H1 (cell line): ENCODE measurements around the gene GUCY2F. TPM values are rescaled to one million over a fixed set of nuclear protein-coding genes. Genes with fewer than 3 reads are reported as not detected.

Experiments used
- CREB1 ChIP-seq: IDR thresholded peaks from 2 replicates; pipeline ENCODE4 v1.6.1; 2012; ENCODE audit warnings: inconsistent platforms
- KDM5A ChIP-seq: fragments of 200-600 bp; IDR thresholded peaks from 2 replicates; pipeline ENCODE4 v1.7.1; 2012; ENCODE audit warnings: mild to moderate bottlenecking, low read length, inconsistent platforms, mixed read lengths
- SIX5 ChIP-seq: IDR thresholded peaks from 2 replicates; pipeline ENCODE4 v1.6.1; 2011; ENCODE audit warnings: mild to moderate bottlenecking, low read depth, low read length
- TAF1 ChIP-seq: IDR thresholded peaks from 2 replicates; pipeline ENCODE4 v1.6.1; 2011; ENCODE audit warnings: mild to moderate bottlenecking, low read depth, low read length
- polyA plus RNA-seq, 7 experiments: library from polyadenylated mRNA; depleted of rRNA in 3 of 7; stranded (reverse) in 5 of 7; unstranded in 2 of 7; fragments of >200 nt in 5 of 7; fragments of 200-250 nt in 2 of 7; gene quantifications; 1 replicate in 5 of 7; 2 replicates in 1 of 7; 4 replicates in 1 of 7; pipeline versions ENCODE4 v1.2.1 to v1.2.3, GENCODE V29; 2011 to 2013; ENCODE audit warnings: missing spikeins in 2 of 7, mixed read lengths in 2 of 7
- total RNA-seq: library from RNA; stranded (reverse); fragmentation: NEBNext Ultra II Directional; extraction: Animal tissue kit (Norgen Biotek cat#: 25700); gene quantifications from 2 replicates; pipeline ENCODE4 v1.2.1, GENCODE V29; 2021
- TF ChIP-seq, protein P1 (sequence below): IDR thresholded peaks from 2 replicates; pipeline ENCODE4 v1.6.1; 2011; ENCODE audit warnings: low read depth, mild to moderate bottlenecking, low read length; ENCODE audit not compliant: insufficient read depth

The GUCY2F gene
- total and polyA plus RNA-seq, 2 of the 8 experiments (the other 6 are each of a cell fraction or from before 2014, with no cell fraction given), result 0.02 TPM; not detected in 1

DNA sequence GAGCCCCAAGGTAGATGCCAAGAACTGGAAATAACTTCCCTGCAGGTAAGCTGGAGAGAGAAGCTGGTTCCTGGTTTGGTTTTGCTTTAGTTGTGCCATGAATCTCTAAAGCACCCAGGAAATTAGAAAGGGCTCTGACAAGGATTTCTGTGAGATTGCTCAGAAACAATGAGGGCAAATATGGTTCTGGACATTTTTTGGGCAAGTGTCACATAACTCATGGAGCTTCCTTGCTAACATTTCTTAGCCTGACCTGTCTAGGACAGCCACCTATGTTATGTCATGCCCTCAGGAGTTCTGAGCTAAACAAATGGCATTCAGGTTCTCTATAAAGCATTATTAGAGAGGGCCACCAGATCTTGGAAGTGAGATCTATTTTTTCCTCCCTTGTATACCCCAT lies 131.8 kb downstream of the GUCY2F start (continued):
- TF ChIP-seq, protein P1, sequence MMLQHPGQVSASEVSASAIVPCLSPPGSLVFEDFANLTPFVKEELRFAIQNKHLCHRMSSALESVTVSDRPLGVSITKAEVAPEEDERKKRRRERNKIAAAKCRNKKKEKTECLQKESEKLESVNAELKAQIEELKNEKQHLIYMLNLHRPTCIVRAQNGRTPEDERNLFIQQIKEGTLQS, result no peak
- TF ChIP-seq SIX5 (no peak), CREB1 (no peak), KDM5A (no peak), TAF1 (no peak)
